Measurements from ENCODE around the gene HADHA.

HADHA gene

DNA sequence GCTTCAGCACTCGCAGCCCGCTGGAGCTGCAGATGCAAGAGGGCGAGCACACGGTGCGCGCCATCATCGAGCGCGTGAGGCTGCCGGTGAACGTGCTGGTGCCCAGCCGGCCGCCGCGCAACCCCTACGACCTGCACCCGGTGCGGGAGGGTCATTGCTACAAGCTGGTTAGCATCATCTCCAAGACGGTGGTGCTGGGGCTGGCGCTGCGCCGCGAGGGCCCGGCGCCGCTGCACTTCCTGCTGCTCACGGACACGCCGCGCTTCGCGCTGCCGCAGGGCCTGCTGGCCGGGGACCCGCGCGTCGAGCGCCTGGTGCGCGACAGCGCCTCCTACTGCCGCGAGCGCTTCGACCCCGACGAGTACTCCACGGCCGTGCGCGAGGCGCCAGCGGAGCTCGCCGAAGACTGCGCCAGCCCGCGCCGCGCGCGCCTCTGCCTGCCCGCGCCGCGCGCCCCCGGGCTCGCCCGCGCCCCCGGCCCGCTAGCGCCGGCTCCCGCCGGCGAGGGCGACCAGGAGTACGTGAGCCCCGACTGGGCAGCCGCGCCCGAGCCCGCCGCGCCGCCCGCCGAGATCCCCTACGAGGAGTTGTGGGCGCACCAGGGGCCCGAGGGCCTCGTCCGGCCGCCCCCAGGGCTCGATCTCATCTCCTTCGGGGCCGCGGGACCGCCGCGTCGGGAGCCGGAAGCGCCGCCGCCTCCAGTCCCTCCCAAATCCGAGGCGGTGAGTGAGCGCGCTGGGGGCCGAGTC is 59.7 kb downstream of the HADHA start:
- no peaks in the 10 kb centered on the region for H3K36me3 ChIP-seq (replicated peaks; ENCODE audit: insufficient read depth, low read length)
- no peaks in the 10 kb centered on the region for H3F3A ChIP-seq (ENCODE audit: insufficient read depth, low read length)
- H3K9ac ChIP-seq (ENCODE audit: low read length): peak overlapping the region; percentile 26; the same call in 1 of the 2 replicates
- no peaks in the 10 kb centered on the region for H3K9me2 ChIP-seq (replicated peaks; ENCODE audit: insufficient read depth, low read length)
- peaks cover 10% of the 10 kb centered on the region for H3K27me3 ChIP-seq (replicated peaks; ENCODE audit: insufficient read depth, low read length)
- no peaks in the 10 kb centered on the region for H3K79me2 ChIP-seq (ENCODE audit: low read length)
- H4K20me1 ChIP-seq (ENCODE audit: insufficient read depth, low read length): no peaks in the 10 kb centered on the region
- peak overlapping the region; percentile 93 for H3K4me2 ChIP-seq (ENCODE audit: low read depth, low read length)
- H3K9me3 ChIP-seq (replicated peaks; ENCODE audit: insufficient read depth, low read length): no peaks in the 10 kb centered on the region
- H3K4me3 ChIP-seq (ENCODE audit: low read length): peak overlapping the region; percentile 63
- H3K27ac ChIP-seq (ENCODE audit: low read length): no peak overlapping the region
- 0 out of 2 replicates have a peak, but pooled peaks cover 2% of the 10 kb centered on the region for H3K4me1 ChIP-seq (ENCODE audit: low read length)
- peak; percentile 82 for DNase-seq
- TF ChIP-seq, protein P1, sequence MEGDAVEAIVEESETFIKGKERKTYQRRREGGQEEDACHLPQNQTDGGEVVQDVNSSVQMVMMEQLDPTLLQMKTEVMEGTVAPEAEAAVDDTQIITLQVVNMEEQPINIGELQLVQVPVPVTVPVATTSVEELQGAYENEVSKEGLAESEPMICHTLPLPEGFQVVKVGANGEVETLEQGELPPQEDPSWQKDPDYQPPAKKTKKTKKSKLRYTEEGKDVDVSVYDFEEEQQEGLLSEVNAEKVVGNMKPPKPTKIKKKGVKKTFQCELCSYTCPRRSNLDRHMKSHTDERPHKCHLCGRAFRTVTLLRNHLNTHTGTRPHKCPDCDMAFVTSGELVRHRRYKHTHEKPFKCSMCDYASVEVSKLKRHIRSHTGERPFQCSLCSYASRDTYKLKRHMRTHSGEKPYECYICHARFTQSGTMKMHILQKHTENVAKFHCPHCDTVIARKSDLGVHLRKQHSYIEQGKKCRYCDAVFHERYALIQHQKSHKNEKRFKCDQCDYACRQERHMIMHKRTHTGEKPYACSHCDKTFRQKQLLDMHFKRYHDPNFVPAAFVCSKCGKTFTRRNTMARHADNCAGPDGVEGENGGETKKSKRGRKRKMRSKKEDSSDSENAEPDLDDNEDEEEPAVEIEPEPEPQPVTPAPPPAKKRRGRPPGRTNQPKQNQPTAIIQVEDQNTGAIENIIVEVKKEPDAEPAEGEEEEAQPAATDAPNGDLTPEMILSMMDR (IDR thresholded peaks at IDR 0.05; ENCODE audit: low read length): peak; percentile 48
- TF ChIP-seq EZH2phosphoT487 (IDR thresholded peaks at IDR 0.05; ENCODE audit: low read length) (no peak), EZH2 (optimal IDR thresholded peaks at IDR 0.05; ENCODE audit: low read depth, low read length) (no peak)
- H2AFZ ChIP-seq (ENCODE audit: low read length): peak overlapping the region; percentile 97

GRCh38 chr2:26184121-26184520 is 60.3 kb downstream of the HADHA start:
- Histone ChIP-seq H3F3A (ENCODE audit: insufficient read depth, low read length) (no peaks in the 10 kb centered on the region), H3K4me1 (ENCODE audit: low read length) (peaks cover 7% of the 10 kb centered on the region; the same call in 1 of the 2 replicates), H3K79me2 (ENCODE audit: low read length) (no peaks in the 10 kb centered on the region), H3K9ac (ENCODE audit: low read length) (no peak overlapping the region; the same call in 1 of the 2 replicates), H3K9me2 (replicated peaks; ENCODE audit: insufficient read depth, low read length) (no peaks in the 10 kb centered on the region), H3K4me2 (ENCODE audit: low read depth, low read length) (peak overlapping the region; percentile 93), H3K36me3 (replicated peaks; ENCODE audit: insufficient read depth, low read length) (no peaks in the 10 kb centered on the region), H4K20me1 (ENCODE audit: insufficient read depth, low read length) (no peaks in the 10 kb centered on the region), H2AFZ (ENCODE audit: low read length) (peak overlapping the region; percentile 97), H3K4me3 (ENCODE audit: low read length) (peak overlapping the region; percentile 63), H3K9me3 (replicated peaks; ENCODE audit: insufficient read depth, low read length) (no peaks in the 10 kb centered on the region), H3K27ac (ENCODE audit: low read length) (no peak overlapping the region), H3K27me3 (replicated peaks; ENCODE audit: insufficient read depth, low read length) (peaks cover 10% of the 10 kb centered on the region)
- no peak for TF ChIP-seq EZH2 (optimal IDR thresholded peaks at IDR 0.05; ENCODE audit: low read depth, low read length)
- TF ChIP-seq, protein P1 (IDR thresholded peaks at IDR 0.05; ENCODE audit: low read length): no peak
- TF ChIP-seq EZH2phosphoT487 (IDR thresholded peaks at IDR 0.05; ENCODE audit: low read length): no peak
- DNase-seq: no peak

GRCh38 chr2:26182887-26183630 is 61.4 kb downstream of the HADHA start:
- H3K9ac ChIP-seq (ENCODE audit: low read length): no peak overlapping the region
- H3K36me3 ChIP-seq (replicated peaks; ENCODE audit: insufficient read depth, low read length): no peaks in the 10 kb centered on the region
- no peak for TF ChIP-seq EZH2phosphoT487 (IDR thresholded peaks at IDR 0.05; ENCODE audit: low read length)
- no peak for TF ChIP-seq EZH2 (optimal IDR thresholded peaks at IDR 0.05; ENCODE audit: low read depth, low read length)
- TF ChIP-seq, protein P1 (IDR thresholded peaks at IDR 0.05; ENCODE audit: low read length): no peak

More at GRCh38 chr2:26182887-26183630, 61.4 kb downstream of the HADHA start:
- Histone ChIP-seq H4K20me1 (ENCODE audit: insufficient read depth, low read length) (no peaks in the 10 kb centered on the region), H3K4me3 (ENCODE audit: low read length) (no peak overlapping the region), H3K4me1 (ENCODE audit: low read length) (peaks cover 8% of the 10 kb centered on the region; the same call in 1 of the 2 replicates), H3K79me2 (ENCODE audit: low read length) (no peaks in the 10 kb centered on the region), H3K27me3 (replicated peaks; ENCODE audit: insufficient read depth, low read length) (peaks cover 10% of the 10 kb centered on the region), H3K9me2 (replicated peaks; ENCODE audit: insufficient read depth, low read length) (no peaks in the 10 kb centered on the region), H3K4me2 (ENCODE audit: low read depth, low read length) (no peak overlapping the region), H3K27ac (ENCODE audit: low read length) (no peak overlapping the region), H3K9me3 (replicated peaks; ENCODE audit: insufficient read depth, low read length) (no peaks in the 10 kb centered on the region), H3F3A (ENCODE audit: insufficient read depth, low read length) (no peaks in the 10 kb centered on the region), H2AFZ (ENCODE audit: low read length) (no peak overlapping the region)
- no peak for DNase-seq
